Hypothalamus (tissue), 51 donors: ENCODE measurements around the gene PBX1.
A peak's percentile ranks its signal among the peaks of the same experiment; 100 is the strongest.
"Not testable (repeated sequence)": the region's sequence is repeated elsewhere in the genome, so short reads cannot be mapped to it uniquely, and the experiment has no call there.

ENCODE experiments used
- DNase-seq, 51 donors: peaks; one replicate each; lab custom pipeline; 2025; lab: John Stamatoyannopoulos, UW

The PBX1 gene

DNA sequence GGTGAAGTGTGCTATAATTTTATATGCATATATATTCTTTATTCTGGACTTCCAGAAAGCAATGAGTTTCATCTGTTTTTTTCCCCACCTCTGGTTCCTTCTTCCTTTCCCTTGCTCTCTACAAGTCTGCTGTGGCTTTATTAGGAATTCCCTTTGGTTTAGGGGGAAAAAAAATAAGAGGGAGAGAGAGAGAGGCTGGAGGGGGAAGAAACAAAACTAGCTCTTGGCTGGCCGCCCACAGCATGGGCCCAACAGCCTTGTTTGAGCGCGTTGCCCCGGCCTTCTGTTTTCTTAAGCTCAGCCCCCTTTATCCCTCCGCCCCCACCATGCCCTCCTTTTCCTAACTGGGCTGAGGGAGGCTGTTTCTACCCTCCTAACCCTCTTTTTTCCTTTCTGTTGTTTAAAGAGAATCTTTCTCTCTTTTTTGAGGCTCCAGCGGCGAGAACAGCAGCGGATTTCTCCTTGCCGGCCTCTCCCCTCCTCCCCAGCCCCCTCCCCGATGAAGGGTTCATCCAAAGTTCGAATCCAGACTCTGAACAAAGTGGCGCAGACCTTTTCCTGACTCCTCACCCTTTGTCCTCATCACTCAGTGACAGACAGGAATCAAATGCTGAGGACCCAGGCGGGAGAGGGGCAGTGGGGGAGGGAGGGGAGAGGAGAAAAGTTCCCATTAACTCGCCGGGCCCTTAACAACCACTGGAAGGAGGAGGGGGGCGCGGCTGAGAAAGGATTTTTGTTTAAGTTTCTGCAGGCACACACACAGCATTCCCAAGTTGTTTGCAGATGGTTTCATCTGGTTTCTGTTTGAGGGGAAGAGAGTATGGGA, 29.7 kb downstream of the PBX1 start:
- DNase-seq: peak in 37 of 51 donors; percentile 5 to 76 (median 50)

GRCh38 chr1:164589408-164589807, 30.4 kb downstream of the PBX1 start:
- no peak for DNase-seq

GRCh38 chr1:164589961-164590507, 31.1 kb downstream of the PBX1 start:
- no peak for DNase-seq

DNA sequence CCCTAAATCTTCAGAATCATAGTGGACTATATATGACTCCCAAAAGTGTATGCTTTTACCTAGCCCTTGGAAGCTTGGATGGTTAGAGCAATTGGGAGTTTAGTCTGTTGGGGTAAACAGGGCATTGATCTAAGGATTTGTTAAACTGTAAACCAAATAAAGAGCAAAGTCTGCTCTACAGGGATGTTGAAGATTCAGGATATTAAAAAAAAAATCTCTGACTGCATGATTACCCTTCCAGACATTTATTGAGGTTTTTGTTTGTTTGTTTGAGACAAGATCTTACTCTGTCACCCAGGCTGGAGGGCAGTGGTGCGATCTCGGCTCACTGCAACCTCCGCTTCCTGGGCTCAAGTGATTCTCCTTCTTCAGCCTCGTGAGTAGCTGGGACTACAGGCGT, 31.6 kb downstream of the PBX1 start:
- no peak for DNase-seq

DNA sequence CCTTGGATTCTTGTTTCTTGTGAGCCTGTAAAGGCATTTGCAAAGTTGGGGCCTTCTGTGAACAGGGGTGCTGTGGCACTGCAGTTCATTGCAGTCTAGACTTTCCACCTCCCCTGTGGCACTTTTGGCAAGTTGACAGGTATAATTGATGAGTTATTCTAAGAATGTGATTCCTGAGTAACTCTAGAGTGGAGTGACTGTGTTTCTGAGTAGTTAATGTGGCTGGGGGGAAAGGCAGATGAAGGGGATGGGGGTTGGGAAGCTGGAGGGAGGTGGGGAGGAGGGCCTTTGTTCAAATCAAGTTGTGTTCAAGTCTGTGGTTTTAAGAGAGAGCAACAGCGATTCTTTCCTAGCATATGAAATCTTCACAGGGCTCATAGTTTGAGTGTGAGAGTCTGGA, 32.9 kb downstream of the PBX1 start:
- DNase-seq: no peak

DNA sequence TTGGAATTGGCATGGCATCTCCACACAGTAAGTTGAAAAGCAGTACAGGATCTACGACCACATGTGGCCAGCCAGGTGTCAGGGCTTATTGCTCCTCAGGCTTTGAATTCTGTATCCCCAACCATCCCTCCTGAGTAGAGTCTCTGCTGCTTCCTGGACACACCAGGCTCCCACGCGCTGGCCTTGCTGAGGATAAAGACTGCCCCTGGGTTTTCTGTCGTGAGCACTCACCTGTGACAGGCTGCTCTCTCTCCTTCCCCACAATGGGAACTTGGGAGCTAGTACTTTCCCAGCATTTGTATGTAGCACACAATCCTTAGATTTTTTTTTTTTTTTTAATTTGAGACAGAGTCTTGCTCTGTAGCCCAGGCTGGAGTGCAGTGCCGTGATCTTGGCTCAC, 33.6 kb downstream of the PBX1 start:
- no peak for DNase-seq

- DNase-seq: no peak
These were observed 36.2 kb downstream of the PBX1 start for GRCh38 chr1:164595212-164595611.

GRCh38 chr1:164596172-164596571, 37.2 kb downstream of the PBX1 start:
- no peak for DNase-seq

DNA sequence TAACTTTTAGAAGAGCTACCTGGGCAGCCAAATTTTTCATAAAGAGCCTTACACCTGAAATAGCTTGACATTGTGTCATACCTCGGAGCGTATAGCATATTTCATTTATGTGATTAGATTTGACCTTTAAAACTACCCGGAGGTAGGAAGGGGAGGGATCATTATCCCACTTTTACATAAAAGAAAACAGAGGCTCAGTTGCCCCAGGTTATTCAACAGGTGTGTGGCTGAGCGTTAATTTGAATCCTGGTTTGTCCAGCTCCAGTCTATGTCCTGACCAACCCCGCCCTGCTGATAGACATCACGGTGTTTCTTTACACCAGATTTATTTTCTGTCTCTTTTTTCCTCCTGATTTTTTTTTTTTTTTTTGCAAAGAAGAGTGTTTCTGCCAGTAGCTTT, 39.7 kb downstream of the PBX1 start:
- no peak for DNase-seq

DNA sequence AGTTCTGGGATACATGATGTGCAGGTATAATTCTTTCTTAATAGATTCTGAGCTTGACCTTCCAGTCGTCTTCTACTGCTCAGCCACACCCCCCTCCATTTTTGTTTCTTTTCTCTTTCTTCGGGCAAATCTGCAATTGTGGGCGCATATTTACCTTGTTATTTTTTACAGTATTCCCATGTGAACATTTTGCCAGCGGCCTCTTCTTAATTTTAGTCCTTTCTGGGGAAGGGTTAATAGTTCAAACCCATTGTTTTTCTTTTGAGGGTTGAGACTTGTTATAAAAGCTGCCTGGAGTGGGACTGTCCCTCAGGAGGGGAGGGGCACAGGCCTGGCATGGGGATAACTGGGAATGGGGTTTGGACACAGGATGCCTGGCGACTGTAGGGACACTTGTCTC, 40.3 kb downstream of the PBX1 start:
- DNase-seq: peak in 2 of 51 donors; percentile 6 to 8

GRCh38 chr1:164601399-164602100, 42.6 kb downstream of the PBX1 start:
- DNase-seq: no peak

DNA sequence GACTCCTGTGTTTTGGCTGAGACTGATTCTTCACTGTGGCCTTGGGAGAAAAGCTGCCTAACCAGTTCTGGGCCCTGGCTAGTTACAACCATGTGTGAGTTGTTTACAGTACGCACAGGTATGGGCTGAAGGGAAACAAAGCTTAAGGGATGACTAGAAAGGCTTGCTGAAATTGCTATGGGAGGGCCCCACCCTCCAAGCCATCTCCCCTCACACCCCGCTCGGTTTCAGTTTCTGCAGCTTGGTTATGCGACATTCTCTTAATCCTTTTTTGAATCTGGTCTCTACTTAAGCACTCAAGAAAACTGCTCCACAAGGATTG, 43.1 kb downstream of the PBX1 start:
- peak in 1 of 51 donors; percentile 33 for DNase-seq

GRCh38 chr1:164602480-164603093, 43.6 kb downstream of the PBX1 start:
- peak in 23 of 51 donors; percentile 7 to 54 (median 31) for DNase-seq

- DNase-seq: not testable (repeated sequence)
These were observed 44.8 kb downstream of the PBX1 start for GRCh38 chr1:164603805-164604204.

- no peak for DNase-seq
These were observed 45.6 kb downstream of the PBX1 start for GRCh38 chr1:164604541-164604940.

- DNase-seq: no peak
These were observed 46.5 kb downstream of the PBX1 start for GRCh38 chr1:164605254-164606091.

- no peak for DNase-seq
These were observed 48.4 kb downstream of the PBX1 start for GRCh38 chr1:164607351-164607750.

GRCh38 chr1:164608651-164609057, 49.7 kb downstream of the PBX1 start:
- DNase-seq: no peak

GRCh38 chr1:164609089-164609488, 50.1 kb downstream of the PBX1 start:
- no peak for DNase-seq

DNA sequence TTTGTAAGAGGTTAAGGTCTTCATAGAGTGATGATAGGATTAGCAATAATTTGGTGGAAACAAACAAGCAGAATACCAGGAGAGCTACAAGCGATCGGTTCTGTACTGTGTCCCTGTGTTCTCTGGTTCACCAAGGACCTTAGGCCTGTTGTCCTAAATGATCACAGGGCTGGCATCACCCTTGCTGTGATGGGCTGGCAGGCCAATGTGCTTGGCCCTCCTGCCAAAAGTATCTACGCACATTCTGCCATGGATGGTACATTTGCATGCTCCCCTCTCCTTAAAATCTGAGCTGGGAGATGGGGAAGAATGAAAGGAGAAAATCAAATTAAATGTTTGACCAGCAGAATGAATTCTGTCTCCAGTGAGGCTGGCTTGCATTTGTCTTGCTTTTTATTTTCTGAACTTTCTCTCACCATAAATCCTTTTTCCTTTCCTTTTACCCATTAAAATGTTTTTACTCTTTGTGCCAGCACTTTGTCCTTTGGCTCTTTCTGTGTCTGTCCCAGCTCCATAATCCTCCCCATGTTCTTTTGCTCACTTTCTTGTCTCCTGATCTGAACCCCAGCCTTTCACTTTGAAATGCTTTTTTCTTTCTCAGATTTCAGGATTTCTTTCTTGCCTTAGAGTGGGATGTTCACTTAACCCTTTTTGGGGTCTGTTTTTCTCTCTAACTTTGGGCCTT, 51.7 kb downstream of the PBX1 start:
- DNase-seq: peak in 13 of 51 donors; percentile 11 to 50 (median 18)
